PFSK-1 (cell line): ENCODE data around the gene MAP4K5.

ENCODE experiments used
- FOXP2 ChIP-seq: optimal IDR thresholded peaks from 2 replicates; pipeline ENCODE3; 2011; ENCODE audit warnings: borderline replicate concordance, control low read depth, inconsistent platforms; ENCODE audit not compliant: insufficient read depth; ENCODE audit errors: extremely low read length, extremely low read depth
- POLR2AphosphoS5 ChIP-seq: IDR thresholded peaks from 2 replicates; pipeline ENCODE4 v1.6.1; 2012; ENCODE audit warnings: low read depth, mild to moderate bottlenecking, control low read depth, low read length, moderate library complexity
- REST ChIP-seq, 2 experiments: IDR thresholded peaks; 2 replicates each; pipeline versions ENCODE4 v1.6.1 to v1.8.0; 2011 to 2012; ENCODE audit warnings: low read depth in 2 of 2, low read length in 2 of 2, control low read depth in 1 of 2, inconsistent platforms in 1 of 2, mild to moderate bottlenecking in 1 of 2, moderate library complexity in 1 of 2; ENCODE audit not compliant: insufficient read depth in 1 of 2
- SIN3A ChIP-seq: IDR thresholded peaks from 2 replicates; pipeline ENCODE4 v1.6.1; 2012; ENCODE audit warnings: mild to moderate bottlenecking, low read length, moderate library complexity, borderline replicate concordance; ENCODE audit not compliant: insufficient read depth
- TAF1 ChIP-seq: IDR thresholded peaks from 2 replicates; pipeline ENCODE4 v1.6.1; 2012; ENCODE audit warnings: low read length, control low read depth, borderline replicate concordance; ENCODE audit not compliant: insufficient read depth

Gene MAP4K5

GRCh38 chr14:50531595-50532501, 521 bp downstream of the MAP4K5 start:
- TF ChIP-seq SIN3A (no peak), REST (IDR thresholded peaks at IDR 0.05; ENCODE audit: insufficient read depth in 1 of 2, low read depth in 2 of 2, low read length in 2 of 2) (no peak), FOXP2 (no peak), TAF1 (no peak), POLR2AphosphoS5 (no peak)

GRCh38 chr14:50530794-50531365, 1.5 kb downstream of the MAP4K5 start:
- TF ChIP-seq FOXP2 (no peak), TAF1 (no peak), SIN3A (no peak), POLR2AphosphoS5 (no peak), REST (IDR thresholded peaks at IDR 0.05; ENCODE audit: insufficient read depth in 1 of 2, low read depth in 2 of 2, low read length in 2 of 2) (no peak)

GRCh38 chr14:50530358-50530757, 2.0 kb downstream of the MAP4K5 start:
- TF ChIP-seq TAF1 (no peak), SIN3A (no peak), REST (IDR thresholded peaks at IDR 0.05; ENCODE audit: insufficient read depth in 1 of 2, low read depth in 2 of 2, low read length in 2 of 2) (no peak), POLR2AphosphoS5 (no peak), FOXP2 (no peak)

GRCh38 chr14:50529288-50530179, 2.8 kb downstream of the MAP4K5 start:
- TF ChIP-seq POLR2AphosphoS5 (no peak), SIN3A (no peak), REST (IDR thresholded peaks at IDR 0.05; ENCODE audit: insufficient read depth in 1 of 2, low read depth in 2 of 2, low read length in 2 of 2) (no peak), TAF1 (no peak), FOXP2 (no peak)
